PC-9 (cell line): ENCODE results near the gene RIMS4. TPM values are rescaled to one million over a fixed set of nuclear protein-coding genes. Genes with fewer than 3 reads are reported as not detected.
A peak's percentile ranks its signal among the peaks of the same experiment; 100 is the strongest.

Experiments used
- BruUV-seq: library from RNA; stranded (reverse); fragments of 400-500 nt; replicated peaks from 2 replicates; lab custom pipeline; 2021; lab: Mats Ljungman, UMichigan
- CTCF ChIA-PET: fragments of 300-600 bp; sonication (Branson Sonifier 250); formaldehyde crosslinking; loops from one replicate; lab custom pipeline; 2022; ENCODE audit warnings: antibody characterized with exemption; lab: Charles Lee
- POLR2A ChIA-PET: fragments of 300-600 bp; sonication (Branson Sonifier 250); formaldehyde crosslinking; loops from one replicate; lab custom pipeline; 2022; ENCODE audit warnings: antibody characterized with exemption; ENCODE audit not compliant: unreplicated experiment; lab: Charles Lee
- DNase-seq, 2 experiments: peaks; one replicate each; pipeline versions ENCODE4 v3.0.0 to v3.0.0-alpha.2; 2015 to 2022; ENCODE audit warnings: mixed read lengths in 1 of 2
- H2AFZ ChIP-seq: fragments of 200-600 bp; sonication (generic); 2 replicates; pipeline ENCODE4 v1.8.1; 2017; ENCODE audit warnings: antibody characterized with exemption
- H3F3A ChIP-seq: fragments of 200-600 bp; sonication (generic); 2 replicates; pipeline ENCODE4 v1.8.1; 2017; ENCODE audit warnings: antibody characterized with exemption, mild to moderate bottlenecking, low read depth; ENCODE audit not compliant: insufficient read depth
- H3K27ac ChIP-seq: fragments of 200-600 bp; sonication (generic); 2 replicates; pipeline ENCODE4 v1.6.1; 2016; ENCODE audit warnings: mixed run types
- H3K27me3 ChIP-seq: fragments of 200-600 bp; sonication (generic); 2 replicates; pipeline ENCODE4 v1.6.1; 2016; ENCODE audit warnings: low read depth, mixed run types; ENCODE audit not compliant: insufficient read depth
- H3K36me3 ChIP-seq: fragments of 200-600 bp; sonication (generic); 2 replicates; pipeline ENCODE4 v1.6.1; 2016; ENCODE audit warnings: low read depth, mixed run types
- H3K4me1 ChIP-seq: fragments of 200-600 bp; sonication (generic); replicated peaks from 2 replicates; pipeline ENCODE4 v1.6.1; 2016; ENCODE audit warnings: mixed run types; ENCODE audit not compliant: insufficient read depth
- H3K4me2 ChIP-seq: fragments of 200-600 bp; sonication (generic); 2 replicates; pipeline ENCODE4 v1.6.1; 2017; ENCODE audit warnings: mixed run types
- H3K4me3 ChIP-seq: fragments of 200-600 bp; sonication (generic); 2 replicates; pipeline ENCODE4 v1.6.1; 2016; ENCODE audit warnings: mixed run types
- H3K79me2 ChIP-seq: fragments of 200-600 bp; sonication (generic); 2 replicates; pipeline ENCODE4 v1.6.1; 2017; ENCODE audit warnings: low read depth, mixed run types
- H3K9me2 ChIP-seq: fragments of 200-600 bp; sonication (generic); 2 replicates; pipeline ENCODE4 v1.8.1; 2017; ENCODE audit warnings: mild to moderate bottlenecking; ENCODE audit not compliant: insufficient read depth
- H3K9me3 ChIP-seq: fragments of 200-600 bp; sonication (generic); 2 replicates; pipeline ENCODE4 v1.8.1; 2016; ENCODE audit warnings: low read depth; ENCODE audit not compliant: insufficient read depth
- H4K20me1 ChIP-seq: fragments of 200-600 bp; sonication (generic); 2 replicates; pipeline ENCODE4 v1.8.1; 2017; ENCODE audit not compliant: insufficient read depth
- CTCF ChIP-seq: fragments of 200-600 bp; sonication (generic); conservative IDR thresholded peaks from 2 replicates; pipeline ENCODE4 v1.6.1; 2017; ENCODE audit warnings: mixed run types, antibody characterized with exemption, mild to moderate bottlenecking, moderate library complexity
- EZH2 ChIP-seq: fragments of 200-600 bp; sonication (generic); IDR thresholded peaks from 2 replicates; pipeline ENCODE4 v1.8.0; 2017; ENCODE audit warnings: antibody characterized with exemption, low read depth
- intact Hi-C: fragments of 100-400 bp; cut with micrococcal nuclease; formaldehyde crosslinking; loops from one replicate; pipeline ENCODE4 v1.10.0; 2022; ENCODE audit not compliant: unreplicated experiment
- total RNA-seq: library from RNA; stranded (reverse); gene quantifications from 2 replicates; pipeline ENCODE4 v1.2.3, GENCODE V29; 2021

Gene RIMS4
- total RNA-seq, 1 experiment from 2014 or later, result 0.13 TPM

- H3K27me3 ChIP-seq, result peaks cover 54% of the 10 kb centered on the region
- H3F3A ChIP-seq, result no peaks in the 10 kb centered on the region
- intact Hi-C loops, result no loop called here
- no peaks in the 10 kb centered on the region for H3K9me2 ChIP-seq
- BruUV-seq, result no TSS peak
- TF ChIP-seq EZH2 (no peak), CTCF (no peak)
- no peak overlapping the region for H3K4me3 ChIP-seq
- no peak overlapping the region for H3K27ac ChIP-seq
- H3K79me2 ChIP-seq, result no peaks in the 10 kb centered on the region
- no peaks in the 10 kb centered on the region for H3K36me3 ChIP-seq
- H4K20me1 ChIP-seq, result no peaks in the 10 kb centered on the region
- no peaks in the 10 kb centered on the region for H3K9me3 ChIP-seq
- CTCF ChIA-PET, result no interaction called here
- H2AFZ ChIP-seq, result no peak overlapping the region
- peak in 1 of 2 experiments; percentile 50 for DNase-seq
- H3K4me1 ChIP-seq, result no peaks in the 10 kb centered on the region
- POLR2A ChIA-PET, result interaction anchor here (0.6 kb wide), 1 partner anchor 93 kb away, joined by 6 read pairs; no protein-coding TSS in a partner anchor
- H3K4me2 ChIP-seq, result no peak overlapping the region
Measured at GRCh38 chr20:44850272-44850671, 39.9 kb upstream of the RIMS4 start.

GRCh38 chr20:44849703-44850102 is 39.4 kb upstream of the RIMS4 start:
- no peaks in the 10 kb centered on the region for H3K9me2 ChIP-seq
- no peaks in the 10 kb centered on the region for H3K9me3 ChIP-seq
- H3K27ac ChIP-seq, result no peak overlapping the region
- intact Hi-C loops, result no loop called here
- TF ChIP-seq EZH2 (no peak), CTCF (0 out of 2 replicates have a peak, but pooled peaks have one; percentile 31)
- no peak overlapping the region for H2AFZ ChIP-seq
- H3K4me2 ChIP-seq, result no peak overlapping the region
- ChIA-PET POLR2A (no interaction called here), CTCF (no interaction called here)
- no TSS peak for BruUV-seq
- H3K27me3 ChIP-seq, result peaks cover 60% of the 10 kb centered on the region
- H3K79me2 ChIP-seq, result no peaks in the 10 kb centered on the region
- no peaks in the 10 kb centered on the region for H3F3A ChIP-seq
- H4K20me1 ChIP-seq, result no peaks in the 10 kb centered on the region
- H3K4me1 ChIP-seq, result no peaks in the 10 kb centered on the region
- DNase-seq, result no peak
- no peak overlapping the region for H3K4me3 ChIP-seq
- no peaks in the 10 kb centered on the region for H3K36me3 ChIP-seq

GRCh38 chr20:44848254-44849015 is 38.1 kb upstream of the RIMS4 start:
- CTCF ChIA-PET, result no interaction called here

More at GRCh38 chr20:44848254-44849015, 38.1 kb upstream of the RIMS4 start:
- Histone ChIP-seq H3F3A (no peaks in the 10 kb centered on the region), H3K27ac (no peak overlapping the region), H3K79me2 (no peaks in the 10 kb centered on the region), H3K4me3 (no peak overlapping the region), H2AFZ (no peak overlapping the region), H3K9me2 (no peaks in the 10 kb centered on the region), H3K4me1 (no peaks in the 10 kb centered on the region), H3K36me3 (no peaks in the 10 kb centered on the region), H3K27me3 (peaks cover 63% of the 10 kb centered on the region), H4K20me1 (no peaks in the 10 kb centered on the region), H3K9me3 (no peaks in the 10 kb centered on the region), H3K4me2 (no peak overlapping the region)
- POLR2A ChIA-PET, result no interaction called here
- intact Hi-C loops, result no loop called here
- no TSS peak for BruUV-seq
- no peak for TF ChIP-seq CTCF
- TF ChIP-seq EZH2, result no peak
- DNase-seq, result no peak
